RWPE1 (cell line): ENCODE data around the gene NCOA6.

Experiments
- CTCF ChIA-PET: fragments of 350-600 bp; sonication (Branson Sonifier 250); formaldehyde crosslinking; extraction: SDS; loops from one replicate; lab custom pipeline; 2021; lab: Yijun Ruan, JAX
- POLR2A ChIA-PET: fragments of 400-600 bp; formaldehyde crosslinking; extraction: SDS; loops from one replicate; lab custom pipeline; 2020; ENCODE audit warnings: antibody characterized with exemption; ENCODE audit not compliant: low non-redundant PET; lab: Yijun Ruan, JAX
- DNase-seq: peaks from one replicate; pipeline ENCODE4 v3.0.0; 2012; ENCODE audit warnings: low spot score
- H3K27ac ChIP-seq: fragments of 450-650 bp; 2 replicates; pipeline ENCODE4 v1.5.1; 2017
- TF ChIP-seq, protein P1 (sequence below): fragments of 450-650 bp; conservative IDR thresholded peaks from 2 replicates; pipeline ENCODE4 v1.5.1; 2017; ENCODE audit warnings: low read depth, mild to moderate bottlenecking

NCOA6 gene

DNA sequence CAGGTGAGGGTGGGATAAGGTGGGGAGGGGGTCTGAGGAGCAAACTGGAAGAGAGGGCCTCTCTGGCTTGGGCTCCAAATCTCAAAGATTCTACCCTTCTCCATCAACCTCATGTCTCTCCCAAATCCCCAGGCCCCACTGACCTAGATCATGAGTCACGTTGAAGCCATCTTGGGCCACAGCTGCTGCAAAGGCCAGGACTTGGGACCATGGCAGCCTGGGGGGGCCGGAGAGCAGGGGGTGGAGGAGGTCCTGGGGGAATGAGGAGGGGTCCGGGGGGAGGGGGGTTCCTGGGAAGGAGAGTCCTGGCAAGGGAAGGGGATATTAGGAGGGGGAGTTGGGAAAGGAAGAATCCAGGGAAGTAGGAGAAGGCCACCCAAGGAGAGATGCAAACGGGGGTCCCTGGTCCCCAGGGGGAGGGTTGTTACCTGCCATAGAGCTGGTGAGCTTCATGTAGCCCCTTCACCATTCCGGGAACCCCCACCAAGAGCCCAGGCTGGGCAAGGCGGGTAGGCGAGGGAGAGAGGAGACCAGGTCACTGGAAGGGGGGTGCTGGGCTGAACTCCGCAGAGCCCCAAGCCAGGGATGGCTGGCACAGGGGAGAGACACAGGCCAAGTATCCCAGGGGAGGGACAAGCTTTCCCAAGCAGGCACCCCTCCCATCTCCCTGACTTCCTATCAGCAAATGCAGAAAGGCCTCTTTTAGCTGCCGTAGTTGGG is 34.5 kb upstream of the NCOA6 start:
- ChIA-PET POLR2A (no interaction called here), CTCF (interaction anchor here (0.6 to 1.1 kb wide), 3 partner anchors 13 to 81 kb away, joined by 3 to 4 read pairs (median 4); partner anchors contain the start of gene GGT7)
- H3K27ac ChIP-seq: no peak overlapping the region
- DNase-seq: no peak
- TF ChIP-seq, protein P1, sequence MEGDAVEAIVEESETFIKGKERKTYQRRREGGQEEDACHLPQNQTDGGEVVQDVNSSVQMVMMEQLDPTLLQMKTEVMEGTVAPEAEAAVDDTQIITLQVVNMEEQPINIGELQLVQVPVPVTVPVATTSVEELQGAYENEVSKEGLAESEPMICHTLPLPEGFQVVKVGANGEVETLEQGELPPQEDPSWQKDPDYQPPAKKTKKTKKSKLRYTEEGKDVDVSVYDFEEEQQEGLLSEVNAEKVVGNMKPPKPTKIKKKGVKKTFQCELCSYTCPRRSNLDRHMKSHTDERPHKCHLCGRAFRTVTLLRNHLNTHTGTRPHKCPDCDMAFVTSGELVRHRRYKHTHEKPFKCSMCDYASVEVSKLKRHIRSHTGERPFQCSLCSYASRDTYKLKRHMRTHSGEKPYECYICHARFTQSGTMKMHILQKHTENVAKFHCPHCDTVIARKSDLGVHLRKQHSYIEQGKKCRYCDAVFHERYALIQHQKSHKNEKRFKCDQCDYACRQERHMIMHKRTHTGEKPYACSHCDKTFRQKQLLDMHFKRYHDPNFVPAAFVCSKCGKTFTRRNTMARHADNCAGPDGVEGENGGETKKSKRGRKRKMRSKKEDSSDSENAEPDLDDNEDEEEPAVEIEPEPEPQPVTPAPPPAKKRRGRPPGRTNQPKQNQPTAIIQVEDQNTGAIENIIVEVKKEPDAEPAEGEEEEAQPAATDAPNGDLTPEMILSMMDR: no peak

DNA sequence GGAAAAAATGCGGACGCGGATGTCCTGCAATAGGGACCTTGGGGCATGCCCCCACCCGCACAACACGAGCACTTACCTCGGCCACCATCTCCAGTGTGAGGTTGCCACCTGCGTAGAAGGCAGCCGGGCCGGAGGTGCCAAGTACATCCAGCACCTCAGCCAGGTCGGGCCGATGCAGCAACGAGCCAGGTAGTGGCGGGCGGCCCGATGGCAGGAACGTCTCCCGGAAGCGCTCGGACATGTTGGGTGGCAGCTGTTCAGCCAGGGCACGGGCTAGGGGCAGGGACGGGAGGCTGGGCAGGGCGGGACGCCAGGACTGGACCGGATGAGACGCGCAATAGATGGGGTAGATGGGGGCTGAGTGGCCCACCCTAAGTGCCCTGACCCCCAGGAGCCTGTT is 33.9 kb upstream of the NCOA6 start:
- TF ChIP-seq, protein P1: no peak
- no peak for DNase-seq
- ChIA-PET POLR2A (no interaction called here), CTCF (no interaction called here)
- H3K27ac ChIP-seq: no peak overlapping the region

DNA sequence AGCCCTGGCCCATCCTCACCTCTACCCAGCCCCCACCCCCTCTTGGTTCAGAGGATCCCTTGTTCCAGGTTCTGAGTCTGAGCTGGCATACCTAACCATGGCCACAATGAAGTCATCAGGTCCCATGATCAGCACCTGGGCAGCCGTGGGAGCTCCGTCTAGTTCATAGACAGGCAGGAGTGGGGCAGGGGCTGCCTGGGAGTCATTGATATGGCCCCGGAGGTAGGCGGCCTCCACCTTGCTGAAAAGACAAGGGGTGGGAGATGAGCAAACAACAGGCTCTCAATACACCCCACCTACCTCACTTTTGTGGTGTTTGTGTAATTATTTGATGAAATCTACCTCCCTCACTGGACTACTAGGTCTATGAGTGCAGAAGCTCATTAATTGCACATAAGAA is 26.8 kb upstream of the NCOA6 start:
- ChIA-PET CTCF (no interaction called here), POLR2A (no interaction called here)
- H3K27ac ChIP-seq: no peak overlapping the region
- TF ChIP-seq, protein P1: no peak
- DNase-seq: no peak

DNA sequence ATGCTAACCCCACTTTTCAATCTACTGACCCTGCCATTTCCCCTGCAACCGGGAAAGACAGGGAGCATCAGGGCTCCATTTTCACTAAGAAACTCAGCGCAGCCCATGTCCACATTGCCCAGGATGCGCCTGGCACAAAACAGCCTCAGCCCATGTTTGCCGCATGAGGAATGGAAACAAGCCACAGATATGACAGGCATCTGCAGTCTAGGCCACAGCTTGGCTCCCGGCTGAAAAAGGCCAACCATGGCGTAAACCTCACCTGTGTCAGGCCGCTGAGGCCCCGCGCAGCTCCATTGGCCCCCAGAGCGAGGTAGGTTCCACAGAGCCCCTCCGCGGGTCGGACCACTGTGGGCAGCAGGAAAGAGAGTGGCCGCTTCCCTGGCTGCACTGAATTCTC is 25.5 kb upstream of the NCOA6 start:
- H3K27ac ChIP-seq: no peak overlapping the region
- no peak for DNase-seq
- ChIA-PET CTCF (interaction anchor here (0.6 to 0.9 kb wide), 2 partner anchors 23 to 27 kb away, joined by 3 to 6 read pairs; no protein-coding TSS in a partner anchor), POLR2A (no interaction called here)
- TF ChIP-seq, protein P1: no peak

DNA sequence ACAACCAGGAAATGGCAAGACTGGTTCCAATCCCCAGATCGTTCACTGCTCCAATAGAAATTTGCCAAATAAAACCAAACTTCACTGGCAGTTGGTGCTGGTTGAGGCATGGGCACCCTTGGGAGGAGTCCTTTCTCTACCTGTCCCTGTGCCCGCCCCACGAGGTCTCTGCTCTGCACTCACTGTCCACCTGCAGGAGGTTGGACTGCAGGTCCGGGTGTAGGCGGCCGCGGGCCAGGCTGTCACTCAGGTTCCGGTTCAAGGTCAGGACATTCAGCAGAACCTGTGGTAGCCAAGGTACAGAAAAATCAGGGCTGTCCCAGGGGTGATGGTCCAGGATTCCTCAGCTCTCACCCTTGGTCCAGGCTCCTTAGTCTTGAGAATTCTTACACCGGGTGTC is 24.3 kb upstream of the NCOA6 start:
- no peak for DNase-seq
- TF ChIP-seq, protein P1: no peak
- ChIA-PET POLR2A (no interaction called here), CTCF (interaction anchor here (1.3 kb wide), 1 partner anchor 23 kb away, joined by 3 read pairs; the partner anchor contains the start of gene GGT7)
- no peak overlapping the region for H3K27ac ChIP-seq

DNA sequence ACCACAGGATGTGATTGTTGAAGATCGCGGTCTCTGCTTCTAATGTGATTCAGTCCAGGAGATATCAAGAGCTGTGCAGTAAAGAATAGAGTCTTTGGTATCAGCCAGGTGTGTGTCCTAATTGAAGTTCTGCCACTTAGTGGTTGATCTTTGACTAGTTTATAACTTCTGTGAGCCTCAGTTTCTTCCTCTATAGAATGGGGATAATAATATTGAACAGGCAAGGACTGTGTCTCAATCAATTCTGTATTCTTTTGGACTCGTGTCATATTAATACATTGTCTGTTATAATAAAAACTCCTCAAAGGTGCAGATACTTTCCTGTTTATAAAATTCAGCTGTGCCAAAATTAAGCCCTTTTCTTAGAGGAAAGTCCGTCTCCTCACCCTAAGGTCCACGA is 23.1 kb upstream of the NCOA6 start:
- CTCF ChIA-PET: interaction anchor here (0.6 kb wide), 2 partner anchors 89 to 122 kb away, joined by 3 to 6 read pairs; no protein-coding TSS in a partner anchor
- TF ChIP-seq, protein P1: no peak
- H3K27ac ChIP-seq: no peak overlapping the region
- POLR2A ChIA-PET: interaction anchor here (0.6 kb wide), 1 partner anchor 277 kb away, joined by 8 read pairs; no protein-coding TSS in a partner anchor
- DNase-seq: no peak
